HG02973 (cell line): ENCODE measurements around the gene SHKBP1.

Experiments
- ATAC-seq: cut with Tn5 transposase; IDR thresholded peaks from one replicate; pipeline ENCODE4 v1.9.1; 2021; ENCODE audit warnings: moderate library complexity; ENCODE audit not compliant: unreplicated experiment

The SHKBP1 gene

GRCh38 chr19:40632311-40633036, 55.8 kb downstream of the SHKBP1 start:
- ATAC-seq: no peak

GRCh38 chr19:40633207-40633606, 56.5 kb downstream of the SHKBP1 start:
- ATAC-seq: no peak

- ATAC-seq: no peak
Observed at GRCh38 chr19:40638327-40638726, 61.7 kb downstream of the SHKBP1 start.

GRCh38 chr19:40639638-40639982, 62.9 kb downstream of the SHKBP1 start:
- no peak for ATAC-seq

- ATAC-seq: no peak
Observed at GRCh38 chr19:40640744-40641143, 64.1 kb downstream of the SHKBP1 start.
